Stomach (tissue), 4 donors: ENCODE measurements around the gene PRAC2.

Experiments used
- EP300 ChIP-seq: sonication (generic); formaldehyde crosslinking; IDR thresholded peaks from one replicate; pipeline ENCODE4 v1.6.1; 2017; ENCODE audit warnings: antibody characterized with exemption
- POLR2A ChIP-seq, 4 donors: fragments of 450-650 bp; IDR thresholded peaks; one replicate each; pipeline ENCODE4 v1.6.1; 2016; ENCODE audit warnings: antibody characterized with exemption in 4 of 4, control low read depth in 2 of 4, mild to moderate bottlenecking in 1 of 4, moderate library complexity in 1 of 4
- TF ChIP-seq, protein P1 (sequence below), 7 experiments: fragments of 450-650 bp in 4 of 7; fragments of 200-600 bp in 3 of 7; sonication (generic) in 3 of 7; IDR thresholded peaks; one replicate each; pipeline ENCODE4 v1.5.1; 2016 to 2019; ENCODE audit warnings: antibody characterized with exemption in 7 of 7, control low read depth in 2 of 7, mild to moderate bottlenecking in 1 of 7

GRCh38 chr17:48725004-48725287 lies 2.0 kb downstream of the PRAC2 start:
- TF ChIP-seq, protein P1, sequence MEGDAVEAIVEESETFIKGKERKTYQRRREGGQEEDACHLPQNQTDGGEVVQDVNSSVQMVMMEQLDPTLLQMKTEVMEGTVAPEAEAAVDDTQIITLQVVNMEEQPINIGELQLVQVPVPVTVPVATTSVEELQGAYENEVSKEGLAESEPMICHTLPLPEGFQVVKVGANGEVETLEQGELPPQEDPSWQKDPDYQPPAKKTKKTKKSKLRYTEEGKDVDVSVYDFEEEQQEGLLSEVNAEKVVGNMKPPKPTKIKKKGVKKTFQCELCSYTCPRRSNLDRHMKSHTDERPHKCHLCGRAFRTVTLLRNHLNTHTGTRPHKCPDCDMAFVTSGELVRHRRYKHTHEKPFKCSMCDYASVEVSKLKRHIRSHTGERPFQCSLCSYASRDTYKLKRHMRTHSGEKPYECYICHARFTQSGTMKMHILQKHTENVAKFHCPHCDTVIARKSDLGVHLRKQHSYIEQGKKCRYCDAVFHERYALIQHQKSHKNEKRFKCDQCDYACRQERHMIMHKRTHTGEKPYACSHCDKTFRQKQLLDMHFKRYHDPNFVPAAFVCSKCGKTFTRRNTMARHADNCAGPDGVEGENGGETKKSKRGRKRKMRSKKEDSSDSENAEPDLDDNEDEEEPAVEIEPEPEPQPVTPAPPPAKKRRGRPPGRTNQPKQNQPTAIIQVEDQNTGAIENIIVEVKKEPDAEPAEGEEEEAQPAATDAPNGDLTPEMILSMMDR (IDR thresholded peaks at IDR 0.05): no peak
- TF ChIP-seq EP300 (no peak), POLR2A (IDR thresholded peaks at IDR 0.05) (no peak)
